Mammary epithelial cell (primary cell): ENCODE measurements around the gene GALNT4.

Experiments used
- CTCF ChIP-seq, 2 donors: IDR thresholded peaks in 1 of 2; conservative IDR thresholded peaks in 1 of 2; 2 replicates each; pipeline ENCODE4 v1.5.1; 2011 to 2012; ENCODE audit warnings: inconsistent platforms in 2 of 2, low read length in 2 of 2, mild to moderate bottlenecking in 2 of 2, control low read depth in 1 of 2, low read depth in 1 of 2; ENCODE audit not compliant: insufficient read depth in 1 of 2; ENCODE audit errors: extremely low read depth in 1 of 2
- EZH2 ChIP-seq: IDR thresholded peaks from 2 replicates; pipeline ENCODE4 v1.6.1; 2012; ENCODE audit warnings: low read length, inconsistent platforms, borderline replicate concordance

GRCh38 chr12:89525824-89526770, 1.5 kb upstream of the GALNT4 start, which contains the start of gene POC1B:
- TF ChIP-seq CTCF (conservative IDR thresholded peaks at IDR 0.05 in 1 of 2, IDR thresholded peaks at IDR 0.05 in 1 of 2; ENCODE audit: extremely low read depth in 1 of 2, insufficient read depth in 1 of 2, low read depth in 1 of 2, low read length in 2 of 2): peak in 1 of 2 donors; percentile 2
- no peak for TF ChIP-seq EZH2
